ENCODE data around the gene PTH1R. TPM values are rescaled to one million over a fixed set of nuclear protein-coding genes. Genes with fewer than 3 reads are reported as not detected.

The PTH1R gene
- total RNA-seq, 1 experiment from 2014 or later, result 1.0 TPM

DNA sequence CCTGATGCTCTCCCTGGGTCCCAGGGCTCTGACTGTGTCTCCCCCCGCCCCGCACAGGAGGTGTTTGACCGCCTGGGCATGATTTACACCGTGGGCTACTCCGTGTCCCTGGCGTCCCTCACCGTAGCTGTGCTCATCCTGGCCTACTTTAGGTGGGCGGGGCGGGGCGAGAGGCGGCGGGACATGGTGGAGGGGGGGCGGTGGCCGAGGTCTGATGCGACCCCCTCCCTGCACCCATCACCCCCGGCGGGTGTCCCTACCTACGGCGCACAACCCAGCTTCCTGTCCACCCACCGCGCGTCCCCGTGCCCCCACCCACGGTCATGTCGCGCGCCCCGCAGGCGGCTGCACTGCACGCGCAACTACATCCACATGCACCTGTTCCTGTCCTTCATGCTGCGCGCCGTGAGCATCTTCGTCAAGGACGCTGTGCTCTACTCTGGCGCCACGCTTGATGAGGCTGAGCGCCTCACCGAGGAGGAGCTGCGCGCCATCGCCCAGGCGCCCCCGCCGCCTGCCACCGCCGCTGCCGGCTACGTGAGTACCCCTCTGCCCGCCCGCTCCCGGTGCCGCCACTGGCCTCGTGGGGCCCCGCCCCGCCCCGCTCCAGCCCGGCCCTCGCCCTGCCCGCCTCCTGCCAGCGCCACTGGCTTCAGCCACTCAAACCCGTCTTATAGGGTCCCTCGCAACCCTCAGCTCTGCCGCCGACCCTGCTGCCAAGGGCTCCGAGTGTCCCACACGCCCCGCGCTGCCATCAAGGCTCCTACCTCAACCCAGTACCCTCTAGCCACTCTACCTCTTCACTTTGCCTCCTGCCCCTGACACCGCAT lies 21.0 kb downstream of the PTH1R start:
- no peak for DNase-seq
- H3K4me2 ChIP-seq (ENCODE audit: insufficient read depth, insufficient read length, low read length), result no peak overlapping the region
- H3K4me1 Mint-ChIP-seq, result no peaks in the 10 kb centered on the region; a peak in 1 of 4 replicates

More for the DNA sequence above, 21.0 kb downstream of the PTH1R start:
- Histone ChIP-seq H3K23me2 (ENCODE audit: insufficient read length, low read depth, low read length, poor library complexity, severe bottlenecking) (no peaks in the 10 kb centered on the region), H2BK20ac (ENCODE audit: low read depth, low read length, poor library complexity, severe bottlenecking) (no peak overlapping the region), H3T11ph (ENCODE audit: low read length) (no peak overlapping the region), H3K27ac (ENCODE audit: insufficient read length, low read depth, low read length) (no peak overlapping the region), H3K18ac (ENCODE audit: insufficient read length, low read depth, low read length) (no peak overlapping the region), H3K27me3 (ENCODE audit: insufficient read depth, low read length) (no peaks in the 10 kb centered on the region; the same call in 1 of the 2 replicates), H3K79me1 (ENCODE audit: insufficient read depth, low read depth, low read length, poor library complexity, severe bottlenecking) (no peaks in the 10 kb centered on the region), H3K9me3 (ENCODE audit: control insufficient read depth, low read depth, low read length) (no peaks in the 10 kb centered on the region), H2BK5ac (ENCODE audit: insufficient read length, low read length) (no peak overlapping the region), H3K4me1 (ENCODE audit: insufficient read depth, low read length) (no peaks in the 10 kb centered on the region), H4K8ac (replicated peaks; ENCODE audit: insufficient read length, low read depth, low read length) (no peak overlapping the region), H2AK5ac (ENCODE audit: insufficient read length, low read length) (no peak overlapping the region), H2BK15ac (ENCODE audit: low read depth, low read length) (no peak overlapping the region), H4K91ac (ENCODE audit: insufficient read length, low read depth, low read length) (no peak overlapping the region), H4K5ac (ENCODE audit: insufficient read length, low read depth, low read length) (no peak overlapping the region), H2AFZ (ENCODE audit: low read length) (no peak overlapping the region), H2BK12ac (ENCODE audit: insufficient read length, low read depth, low read length) (no peak overlapping the region), H2BK120ac (ENCODE audit: low read depth, low read length, poor library complexity, severe bottlenecking) (no peak overlapping the region), H3K79me2 (ENCODE audit: insufficient read depth, low read length) (no peaks in the 10 kb centered on the region), H3K56ac (ENCODE audit: insufficient read length, low read depth, low read length) (no peak overlapping the region), H3K14ac (ENCODE audit: insufficient read depth, low read length) (no peak overlapping the region; the same call in 1 of the 2 replicates), H3K9ac (ENCODE audit: extremely low read depth, insufficient read length, low read length) (no peak overlapping the region), H3K23ac (ENCODE audit: insufficient read length, low read depth, low read length) (no peak overlapping the region), H3K4ac (ENCODE audit: low read depth, low read length) (no peak overlapping the region), H4K20me1 (ENCODE audit: control insufficient read depth, insufficient read depth, insufficient read length) (no peaks in the 10 kb centered on the region)
- TF ChIP-seq, protein P1, sequence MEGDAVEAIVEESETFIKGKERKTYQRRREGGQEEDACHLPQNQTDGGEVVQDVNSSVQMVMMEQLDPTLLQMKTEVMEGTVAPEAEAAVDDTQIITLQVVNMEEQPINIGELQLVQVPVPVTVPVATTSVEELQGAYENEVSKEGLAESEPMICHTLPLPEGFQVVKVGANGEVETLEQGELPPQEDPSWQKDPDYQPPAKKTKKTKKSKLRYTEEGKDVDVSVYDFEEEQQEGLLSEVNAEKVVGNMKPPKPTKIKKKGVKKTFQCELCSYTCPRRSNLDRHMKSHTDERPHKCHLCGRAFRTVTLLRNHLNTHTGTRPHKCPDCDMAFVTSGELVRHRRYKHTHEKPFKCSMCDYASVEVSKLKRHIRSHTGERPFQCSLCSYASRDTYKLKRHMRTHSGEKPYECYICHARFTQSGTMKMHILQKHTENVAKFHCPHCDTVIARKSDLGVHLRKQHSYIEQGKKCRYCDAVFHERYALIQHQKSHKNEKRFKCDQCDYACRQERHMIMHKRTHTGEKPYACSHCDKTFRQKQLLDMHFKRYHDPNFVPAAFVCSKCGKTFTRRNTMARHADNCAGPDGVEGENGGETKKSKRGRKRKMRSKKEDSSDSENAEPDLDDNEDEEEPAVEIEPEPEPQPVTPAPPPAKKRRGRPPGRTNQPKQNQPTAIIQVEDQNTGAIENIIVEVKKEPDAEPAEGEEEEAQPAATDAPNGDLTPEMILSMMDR (conservative IDR thresholded peaks at IDR 0.05), result no peak
- H3K27me3 Mint-ChIP-seq (ENCODE audit: low read depth), result peaks cover 30% of the 10 kb centered on the region
- no peaks in the 10 kb centered on the region; a peak in 1 of 5 replicates for H3K9me3 Mint-ChIP-seq
- WGBS (ENCODE audit: extremely low coverage, insufficient read length, low lambda C conversion rate), result no CpG with 5 or more reads among the region's 71 CpGs
- no peak overlapping the region; a peak in 1 of 5 replicates for H3K4me3 Mint-ChIP-seq
- no peak overlapping the region for H3K27ac Mint-ChIP-seq
- no peaks in the 10 kb centered on the region for H3K36me3 Mint-ChIP-seq (ENCODE audit: insufficient read depth in 1 of 3, low read depth in 3 of 3)

All from H9 (cell line).